NB4 (cell line): ENCODE measurements around the gene GABRG3.

Experiments used
- DNase-seq: peaks from one replicate; pipeline ENCODE4 v3.0.0; 2010; ENCODE audit warnings: low read depth
- H3K4me3 ChIP-seq: one replicate; pipeline ENCODE4 v1.5.1; 2011; ENCODE audit warnings: mild to moderate bottlenecking, low read depth, low read length, moderate library complexity
- MYC ChIP-seq: IDR thresholded peaks from 2 replicates; pipeline ENCODE4 v1.6.1; 2011; ENCODE audit warnings: low read depth, low read length
- POLR2A ChIP-seq: IDR thresholded peaks from 2 replicates; pipeline ENCODE4 v1.6.1; 2011; ENCODE audit warnings: mild to moderate bottlenecking; ENCODE audit not compliant: insufficient read length; ENCODE audit errors: extremely low read depth
- TF ChIP-seq, protein P1 (sequence below): IDR thresholded peaks from 2 replicates; pipeline ENCODE4 v1.6.1; 2011; ENCODE audit warnings: low read depth, low read length
- TF ChIP-seq, protein P2 (sequence below): IDR thresholded peaks from one replicate; pipeline ENCODE4 v1.5.1; 2012; ENCODE audit warnings: low read depth, low read length

Gene GABRG3

DNA sequence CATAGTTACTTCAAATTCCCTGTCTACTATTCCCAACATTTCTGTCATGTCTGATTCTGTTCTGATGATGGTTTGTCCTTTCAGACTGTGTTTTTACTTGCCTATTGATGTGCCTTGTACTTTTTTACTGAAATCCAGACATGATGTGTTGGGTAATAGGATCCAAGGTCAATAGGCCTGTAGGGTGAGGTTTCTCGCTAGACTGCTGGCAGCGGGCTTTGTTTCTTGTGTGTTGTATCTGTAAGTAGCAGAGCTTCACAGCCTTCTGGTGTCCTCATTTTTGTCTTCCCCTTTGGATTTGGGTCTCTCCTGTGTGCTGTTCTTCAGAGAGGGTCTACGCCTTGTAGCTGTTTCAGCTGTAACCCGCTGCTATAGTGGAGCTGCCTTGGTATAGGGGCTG, 140.3 kb downstream of the GABRG3 start:
- no peak overlapping the region for H3K4me3 ChIP-seq
- DNase-seq, result no peak
- TF ChIP-seq MYC (no peak), POLR2A (no peak)
- TF ChIP-seq, protein P1, sequence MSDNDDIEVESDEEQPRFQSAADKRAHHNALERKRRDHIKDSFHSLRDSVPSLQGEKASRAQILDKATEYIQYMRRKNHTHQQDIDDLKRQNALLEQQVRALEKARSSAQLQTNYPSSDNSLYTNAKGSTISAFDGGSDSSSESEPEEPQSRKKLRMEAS, result no peak
- TF ChIP-seq, protein P2, sequence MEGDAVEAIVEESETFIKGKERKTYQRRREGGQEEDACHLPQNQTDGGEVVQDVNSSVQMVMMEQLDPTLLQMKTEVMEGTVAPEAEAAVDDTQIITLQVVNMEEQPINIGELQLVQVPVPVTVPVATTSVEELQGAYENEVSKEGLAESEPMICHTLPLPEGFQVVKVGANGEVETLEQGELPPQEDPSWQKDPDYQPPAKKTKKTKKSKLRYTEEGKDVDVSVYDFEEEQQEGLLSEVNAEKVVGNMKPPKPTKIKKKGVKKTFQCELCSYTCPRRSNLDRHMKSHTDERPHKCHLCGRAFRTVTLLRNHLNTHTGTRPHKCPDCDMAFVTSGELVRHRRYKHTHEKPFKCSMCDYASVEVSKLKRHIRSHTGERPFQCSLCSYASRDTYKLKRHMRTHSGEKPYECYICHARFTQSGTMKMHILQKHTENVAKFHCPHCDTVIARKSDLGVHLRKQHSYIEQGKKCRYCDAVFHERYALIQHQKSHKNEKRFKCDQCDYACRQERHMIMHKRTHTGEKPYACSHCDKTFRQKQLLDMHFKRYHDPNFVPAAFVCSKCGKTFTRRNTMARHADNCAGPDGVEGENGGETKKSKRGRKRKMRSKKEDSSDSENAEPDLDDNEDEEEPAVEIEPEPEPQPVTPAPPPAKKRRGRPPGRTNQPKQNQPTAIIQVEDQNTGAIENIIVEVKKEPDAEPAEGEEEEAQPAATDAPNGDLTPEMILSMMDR, result no peak

DNA sequence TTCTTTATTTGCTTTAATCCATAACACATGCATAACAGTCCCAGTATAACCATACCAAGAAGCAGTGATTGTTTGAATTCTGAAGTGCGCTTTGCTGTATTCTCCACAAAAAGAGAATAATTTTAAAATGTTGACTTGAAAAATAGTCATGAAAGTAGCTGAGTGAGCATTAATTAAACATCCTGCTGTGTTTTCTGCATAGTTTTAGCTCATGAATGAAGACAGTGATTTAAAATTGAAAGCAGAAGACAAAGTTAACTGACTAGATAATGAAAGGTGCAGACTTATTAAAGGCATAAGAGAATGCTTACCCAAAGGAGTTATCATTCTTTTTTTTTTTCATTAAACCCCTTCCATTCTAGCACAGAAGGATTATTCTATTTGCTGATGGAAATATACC, 143.5 kb downstream of the GABRG3 start:
- no peak for DNase-seq
- no peak overlapping the region for H3K4me3 ChIP-seq
- no peak for TF ChIP-seq POLR2A
- TF ChIP-seq, protein P1, result no peak
- TF ChIP-seq, protein P2, result no peak
- no peak for TF ChIP-seq MYC

DNA sequence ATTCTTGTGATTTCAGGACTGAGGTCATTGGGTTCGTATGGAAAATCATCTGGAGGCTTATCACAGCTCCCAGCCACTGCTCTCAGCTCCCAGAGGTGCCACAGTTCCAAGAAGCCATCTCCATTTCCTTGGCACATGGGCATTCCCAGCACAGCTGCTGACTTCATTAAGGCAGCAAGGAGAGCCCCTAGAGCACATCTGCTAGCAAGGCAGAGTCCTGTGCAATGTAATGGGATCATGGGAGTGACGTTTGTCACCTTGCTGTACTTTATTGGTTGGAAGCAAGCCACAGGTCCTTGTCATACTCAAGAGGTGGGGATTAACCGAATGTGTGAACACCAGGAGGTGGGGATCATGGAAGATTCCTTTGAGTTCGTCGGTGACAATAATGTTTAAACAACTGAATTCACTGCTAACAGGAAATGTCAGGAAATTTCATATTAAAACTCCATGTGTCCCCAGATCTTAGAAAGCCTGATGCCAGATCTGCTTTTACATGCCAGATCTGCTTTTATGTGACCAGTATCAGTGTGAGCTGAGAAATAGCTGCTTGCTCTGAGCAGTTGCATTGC, 148.8 kb downstream of the GABRG3 start:
- no peak for TF ChIP-seq MYC
- no peak for TF ChIP-seq POLR2A
- TF ChIP-seq, protein P1, result no peak
- TF ChIP-seq, protein P2, result no peak

DNA sequence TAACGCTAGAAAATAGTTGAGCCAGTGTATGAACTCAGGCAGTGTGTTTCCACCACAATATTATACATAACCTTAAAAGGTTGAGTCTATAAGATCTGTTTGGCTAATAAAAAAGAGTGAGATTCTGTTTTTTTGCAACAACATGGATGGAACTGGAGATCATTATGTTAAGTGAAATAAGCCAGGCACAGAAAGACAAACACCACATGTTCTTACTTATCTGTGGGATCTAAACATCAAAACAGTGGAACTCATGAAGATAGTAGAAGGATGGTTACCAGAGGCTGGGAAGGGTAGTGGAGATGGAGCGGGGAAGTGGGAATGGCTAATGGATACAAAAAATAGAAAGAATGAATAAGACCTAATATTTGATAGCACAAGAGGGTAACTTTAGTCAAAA, 150.7 kb downstream of the GABRG3 start:
- H3K4me3 ChIP-seq, result no peak overlapping the region
- DNase-seq, result no peak
- TF ChIP-seq MYC, result no peak
- TF ChIP-seq, protein P2, result no peak
- TF ChIP-seq, protein P1, result no peak
- TF ChIP-seq POLR2A, result no peak

More for the DNA sequence above, 148.8 kb downstream of the GABRG3 start:
- H3K4me3 ChIP-seq, result no peak overlapping the region
- DNase-seq, result no peak

DNA sequence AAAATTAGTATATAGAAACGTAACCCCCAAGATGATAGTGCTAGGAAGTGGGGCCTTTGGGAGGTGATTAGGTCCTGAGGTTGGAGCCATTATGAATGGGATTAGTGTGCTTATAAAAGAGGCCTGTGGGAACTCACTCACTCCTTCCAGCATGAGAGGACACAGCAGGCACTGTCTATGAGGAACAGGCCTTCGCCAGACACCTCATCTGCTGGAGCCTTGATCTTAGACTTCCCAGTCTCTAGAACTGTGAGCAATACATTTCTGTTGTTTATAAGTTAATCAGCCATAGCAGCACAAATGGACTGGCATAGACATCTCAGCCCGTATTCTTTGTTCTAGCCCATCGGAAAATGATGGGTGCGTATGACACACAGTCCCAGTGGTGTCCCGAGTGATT, 152.3 kb downstream of the GABRG3 start:
- no peak for DNase-seq
- TF ChIP-seq, protein P2, result no peak
- TF ChIP-seq, protein P1, result no peak
- no peak for TF ChIP-seq MYC
- TF ChIP-seq POLR2A, result no peak

DNA sequence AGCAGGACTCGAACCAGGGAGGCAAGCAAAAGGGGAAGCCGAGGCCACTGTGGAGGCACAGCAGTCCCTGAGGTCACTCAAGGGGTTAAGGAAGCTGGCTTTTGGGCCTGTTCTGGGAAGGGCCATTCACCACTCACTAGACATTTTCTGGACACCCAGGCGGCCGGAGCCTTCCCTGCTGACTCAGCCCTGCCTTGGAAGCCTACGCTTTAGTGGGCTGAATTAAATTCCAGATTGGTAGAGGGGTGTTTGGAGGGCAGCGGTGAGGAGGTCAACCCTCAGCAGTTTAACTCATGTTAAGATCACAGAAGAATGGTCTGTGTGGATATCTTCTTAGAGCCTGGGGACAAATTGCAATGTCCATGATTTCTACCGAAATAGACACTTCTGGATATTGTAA, 152.8 kb downstream of the GABRG3 start:
- no peak overlapping the region for H3K4me3 ChIP-seq
- TF ChIP-seq, protein P1, result no peak
- TF ChIP-seq, protein P2, result no peak
- no peak for TF ChIP-seq MYC
- TF ChIP-seq POLR2A, result no peak
- DNase-seq, result no peak

More for the DNA sequence above, 152.3 kb downstream of the GABRG3 start:
- H3K4me3 ChIP-seq, result no peak overlapping the region
